ENCODE measurements around the gene HMHB1. TPM values are rescaled to one million over a fixed set of nuclear protein-coding genes. Genes with fewer than 3 reads are reported as not detected.

Gene HMHB1
- polyA plus RNA-seq, 1 donor from 2014 or later: not detected

GRCh38 chr5:143836161-143836725, 24.3 kb downstream of the HMHB1 start:
- no peak overlapping the region for H3K27ac ChIP-seq (ENCODE audit: low read length)
- no peaks in the 10 kb centered on the region for H3K9me2 ChIP-seq (ENCODE audit: insufficient read depth, low read length)
- H3K27me3 ChIP-seq (ENCODE audit: insufficient read depth, low read depth, low read length): no peaks in the 10 kb centered on the region
- H3K4me3 ChIP-seq (ENCODE audit: low read length): no peak overlapping the region
- no peaks in the 10 kb centered on the region for H4K20me1 ChIP-seq (ENCODE audit: insufficient read depth)
- no peak overlapping the region for H3K9ac ChIP-seq (ENCODE audit: low read length)
- no peaks in the 10 kb centered on the region for H3K9me3 ChIP-seq (ENCODE audit: low read length)
- H3K4me2 ChIP-seq (ENCODE audit: low read length): no peak overlapping the region
- no peak overlapping the region for H2AFZ ChIP-seq (ENCODE audit: low read depth, low read length)
- no peaks in the 10 kb centered on the region for H3K36me3 ChIP-seq (ENCODE audit: insufficient read depth, low read length)
- H3K79me2 ChIP-seq (replicated peaks; ENCODE audit: insufficient read depth, low read length): no peaks in the 10 kb centered on the region
- H3F3A ChIP-seq (ENCODE audit: insufficient read depth, low read length, poor library complexity, severe bottlenecking): no peaks in the 10 kb centered on the region
- no peak for TF ChIP-seq SMC3 (conservative IDR thresholded peaks at IDR 0.05; ENCODE audit: poor library complexity)
- no peak for TF ChIP-seq POLR2AphosphoS5 (IDR thresholded peaks at IDR 0.05)
- no peak for TF ChIP-seq REST (IDR thresholded peaks at IDR 0.05; ENCODE audit: borderline replicate concordance)
- TF ChIP-seq, protein P1, sequence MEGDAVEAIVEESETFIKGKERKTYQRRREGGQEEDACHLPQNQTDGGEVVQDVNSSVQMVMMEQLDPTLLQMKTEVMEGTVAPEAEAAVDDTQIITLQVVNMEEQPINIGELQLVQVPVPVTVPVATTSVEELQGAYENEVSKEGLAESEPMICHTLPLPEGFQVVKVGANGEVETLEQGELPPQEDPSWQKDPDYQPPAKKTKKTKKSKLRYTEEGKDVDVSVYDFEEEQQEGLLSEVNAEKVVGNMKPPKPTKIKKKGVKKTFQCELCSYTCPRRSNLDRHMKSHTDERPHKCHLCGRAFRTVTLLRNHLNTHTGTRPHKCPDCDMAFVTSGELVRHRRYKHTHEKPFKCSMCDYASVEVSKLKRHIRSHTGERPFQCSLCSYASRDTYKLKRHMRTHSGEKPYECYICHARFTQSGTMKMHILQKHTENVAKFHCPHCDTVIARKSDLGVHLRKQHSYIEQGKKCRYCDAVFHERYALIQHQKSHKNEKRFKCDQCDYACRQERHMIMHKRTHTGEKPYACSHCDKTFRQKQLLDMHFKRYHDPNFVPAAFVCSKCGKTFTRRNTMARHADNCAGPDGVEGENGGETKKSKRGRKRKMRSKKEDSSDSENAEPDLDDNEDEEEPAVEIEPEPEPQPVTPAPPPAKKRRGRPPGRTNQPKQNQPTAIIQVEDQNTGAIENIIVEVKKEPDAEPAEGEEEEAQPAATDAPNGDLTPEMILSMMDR (IDR thresholded peaks at IDR 0.05; ENCODE audit: poor library complexity, severe bottlenecking): no peak

DNA sequence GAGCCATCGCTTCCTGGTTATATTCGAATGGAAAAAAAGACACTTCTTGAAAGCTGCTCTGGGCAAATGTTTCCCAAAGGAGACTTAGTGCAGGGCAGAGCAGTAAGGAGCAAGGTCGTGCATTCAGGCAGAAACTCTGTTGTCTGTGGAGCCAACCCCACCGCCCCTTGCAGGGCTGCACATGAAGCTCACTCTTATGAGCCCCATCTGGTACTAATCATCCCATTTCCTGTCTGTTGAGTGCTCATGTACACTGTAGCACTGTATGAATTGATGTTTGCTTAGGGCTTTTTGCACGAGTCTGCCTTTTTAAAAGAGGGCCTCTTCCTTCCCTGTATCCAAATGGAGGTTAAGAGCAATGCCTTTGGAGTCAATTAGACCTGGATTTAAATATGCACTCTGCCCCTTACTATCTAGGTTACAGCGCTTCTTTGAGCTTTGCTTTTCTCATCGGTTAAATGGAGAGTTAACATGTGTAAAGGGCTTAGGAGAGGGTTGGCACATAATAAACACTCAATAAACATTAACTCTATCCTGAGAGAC, 25.4 kb downstream of the HMHB1 start:
- Histone ChIP-seq H3F3A (ENCODE audit: insufficient read depth, low read length, poor library complexity, severe bottlenecking) (no peaks in the 10 kb centered on the region), H3K4me2 (ENCODE audit: low read length) (no peak overlapping the region), H3K27me3 (ENCODE audit: insufficient read depth, low read depth, low read length) (no peaks in the 10 kb centered on the region), H2AFZ (ENCODE audit: low read depth, low read length) (no peak overlapping the region), H3K9ac (ENCODE audit: low read length) (no peak overlapping the region), H3K4me3 (ENCODE audit: low read length) (no peak overlapping the region), H3K79me2 (replicated peaks; ENCODE audit: insufficient read depth, low read length) (no peaks in the 10 kb centered on the region), H3K27ac (ENCODE audit: low read length) (no peak overlapping the region), H4K20me1 (ENCODE audit: insufficient read depth) (no peaks in the 10 kb centered on the region), H3K36me3 (ENCODE audit: insufficient read depth, low read length) (no peaks in the 10 kb centered on the region), H3K9me3 (ENCODE audit: low read length) (no peaks in the 10 kb centered on the region), H3K9me2 (ENCODE audit: insufficient read depth, low read length) (no peaks in the 10 kb centered on the region)
- TF ChIP-seq EZH2 (IDR thresholded peaks at IDR 0.05; ENCODE audit: borderline replicate concordance, insufficient read depth, low read length, poor library complexity, severe bottlenecking) (no peak), RAD21 (conservative IDR thresholded peaks at IDR 0.05) (no peak), REST (IDR thresholded peaks at IDR 0.05; ENCODE audit: borderline replicate concordance) (no peak), TAF1 (IDR thresholded peaks at IDR 0.05; ENCODE audit: low read depth) (no peak), SMC3 (conservative IDR thresholded peaks at IDR 0.05; ENCODE audit: poor library complexity) (no peak), EP300 (conservative IDR thresholded peaks at IDR 0.05; ENCODE audit: poor library complexity, severe bottlenecking) (no peak), POLR2AphosphoS5 (IDR thresholded peaks at IDR 0.05) (no peak), MXI1 (conservative IDR thresholded peaks at IDR 0.05; ENCODE audit: poor library complexity, severe bottlenecking) (no peak)
- TF ChIP-seq, protein P1 (IDR thresholded peaks at IDR 0.05; ENCODE audit: poor library complexity, severe bottlenecking): no peak
